Activated T-helper 2 cell treated with anti-CD3 and anti-CD28 coated beads, Interferon-gamma antibody, Interleukin-2, Interleukin-4, amounts not matched to agents 10 μg/mL and 5 μg/mL and 100 μg/mL, durations not matched to agents 14 hours and 24 hours and 36 hours (primary cell): ENCODE data around the gene FDXACB1. TPM values are rescaled to one million over a fixed set of nuclear protein-coding genes. Genes with fewer than 3 reads are reported as not detected.

Source experiments
- DNase-seq: peaks from one replicate; pipeline ENCODE4 v3.0.0; 2021; ENCODE audit warnings: low spot score
- H3K27ac Mint-ChIP-seq: one replicate; pipeline ENCODE4 v1.8.0; 2021; ENCODE audit warnings: mixed read lengths
- H3K27me3 Mint-ChIP-seq: one replicate; pipeline ENCODE4 v1.8.0; 2021; ENCODE audit warnings: low read depth, mixed read lengths
- H3K36me3 Mint-ChIP-seq: one replicate; pipeline ENCODE4 v1.8.0; 2021; ENCODE audit warnings: low read depth, mixed read lengths
- H3K4me1 Mint-ChIP-seq: one replicate; pipeline ENCODE4 v1.8.0; 2021; ENCODE audit warnings: low read depth, mixed read lengths
- H3K4me3 Mint-ChIP-seq: one replicate; pipeline ENCODE4 v1.8.0; 2021; ENCODE audit warnings: low read depth, mild to moderate bottlenecking, moderate library complexity, mixed read lengths
- H3K9me3 Mint-ChIP-seq: one replicate; pipeline ENCODE4 v1.8.0; 2021; ENCODE audit warnings: mixed read lengths
- intact Hi-C: fragments of 100-400 bp; cut with micrococcal nuclease; formaldehyde crosslinking; loops from one replicate; pipeline ENCODE4 v1.15.1; 2023
- total RNA-seq: library from RNA; stranded (reverse); gene quantifications from 2 replicates; pipeline ENCODE4 v1.2.3, GENCODE V29; 2022

The FDXACB1 gene
- total RNA-seq, 1 donor from 2014 or later: 8.2 TPM

DNA sequence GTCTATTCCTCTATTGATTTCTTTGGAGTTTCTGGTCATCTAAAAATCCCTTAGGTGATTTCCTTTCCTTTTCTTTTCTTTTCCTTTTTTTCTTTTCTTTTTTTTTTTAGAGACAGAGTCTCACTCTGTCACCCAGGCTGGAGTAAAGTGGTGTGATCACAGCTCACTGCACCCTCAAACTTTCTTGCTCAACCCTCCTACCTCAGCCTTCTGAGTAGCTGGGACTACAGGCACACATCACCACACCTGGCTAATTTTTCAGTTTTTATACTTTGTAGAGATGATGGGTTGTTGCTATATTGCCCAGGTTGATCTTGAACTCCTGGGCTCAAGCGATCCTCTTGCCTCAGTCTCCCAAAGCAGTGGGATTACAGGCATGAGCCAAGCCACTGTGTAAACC, 37.8 kb upstream of the FDXACB1 start:
- DNase-seq: no peak
- no peak overlapping the region for H3K4me3 Mint-ChIP-seq
- no peaks in the 10 kb centered on the region for H3K9me3 Mint-ChIP-seq
- no peak overlapping the region for H3K27ac Mint-ChIP-seq
- intact Hi-C loops: no loop called here
- no peaks in the 10 kb centered on the region for H3K4me1 Mint-ChIP-seq
- no peaks in the 10 kb centered on the region for H3K36me3 Mint-ChIP-seq
- peaks cover 33% of the 10 kb centered on the region for H3K27me3 Mint-ChIP-seq

DNA sequence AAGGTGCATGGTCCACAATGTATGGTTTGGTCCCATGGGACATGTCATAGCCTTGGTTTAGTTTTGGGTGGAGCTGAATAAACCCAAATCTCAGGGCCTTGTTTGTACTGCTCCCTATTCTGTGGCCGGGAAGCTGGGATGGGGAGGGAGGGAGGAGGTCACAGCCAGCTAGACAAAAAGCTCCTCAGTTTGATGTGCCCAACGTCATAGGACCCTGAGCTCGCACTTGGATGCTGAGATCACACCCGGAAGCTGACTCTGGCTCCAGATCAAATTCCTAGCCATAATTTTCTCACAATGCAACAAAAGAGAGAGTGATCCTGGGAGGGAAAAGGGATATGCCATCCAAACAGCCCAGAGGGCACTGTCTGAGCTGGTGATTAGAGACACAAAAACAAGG, 35.0 kb upstream of the FDXACB1 start:
- no peak overlapping the region for H3K4me3 Mint-ChIP-seq
- peaks cover 37% of the 10 kb centered on the region for H3K27me3 Mint-ChIP-seq
- H3K4me1 Mint-ChIP-seq: no peaks in the 10 kb centered on the region
- intact Hi-C loops: no loop called here
- no peaks in the 10 kb centered on the region for H3K9me3 Mint-ChIP-seq
- no peak for DNase-seq
- no peak overlapping the region for H3K27ac Mint-ChIP-seq
- no peaks in the 10 kb centered on the region for H3K36me3 Mint-ChIP-seq

DNA sequence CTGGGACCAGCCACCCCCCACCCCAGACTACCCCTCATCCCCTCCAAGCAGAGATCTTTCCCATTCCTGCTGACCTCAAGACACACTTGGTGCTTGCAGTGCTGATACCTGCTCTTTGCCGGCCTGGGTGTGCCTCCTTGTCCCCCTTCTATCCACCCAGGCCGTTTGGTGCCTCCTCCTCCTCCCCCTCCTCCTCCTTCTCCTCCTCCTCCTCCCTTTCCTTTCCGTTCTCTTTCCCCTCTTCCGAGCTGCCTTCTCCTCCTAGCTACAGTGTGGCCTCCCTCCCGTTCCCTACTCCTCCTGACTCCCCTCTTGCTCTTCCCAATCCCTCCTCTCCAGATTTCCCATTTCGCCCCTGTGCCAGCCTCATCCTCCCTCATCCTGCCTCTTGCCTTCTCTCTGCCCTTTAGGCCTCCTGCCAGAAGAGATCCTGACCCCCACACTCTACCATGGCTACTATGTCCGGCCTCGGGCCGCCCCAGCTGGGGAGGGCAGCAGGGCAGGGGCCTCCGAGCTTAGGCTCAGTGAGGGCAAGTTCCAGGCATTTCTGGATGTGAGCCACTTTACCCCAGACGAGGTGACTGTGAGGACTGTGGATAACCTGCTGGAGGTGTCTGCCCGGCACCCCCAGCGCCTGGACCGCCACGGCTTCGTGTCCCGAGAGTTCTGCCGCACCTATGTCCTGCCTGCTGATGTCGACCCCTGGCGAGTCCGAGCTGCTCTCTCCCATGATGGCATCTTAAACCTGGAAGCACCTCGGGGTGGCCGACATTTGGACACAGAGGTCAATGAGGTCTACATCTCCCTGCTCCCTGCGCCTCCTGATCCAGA, 34.3 kb upstream of the FDXACB1 start:
- no peaks in the 10 kb centered on the region for H3K36me3 Mint-ChIP-seq
- no peaks in the 10 kb centered on the region for H3K9me3 Mint-ChIP-seq
- intact Hi-C loops: no loop called here
- no peaks in the 10 kb centered on the region for H3K4me1 Mint-ChIP-seq
- no peak for DNase-seq
- H3K4me3 Mint-ChIP-seq: no peak overlapping the region
- peaks cover 37% of the 10 kb centered on the region for H3K27me3 Mint-ChIP-seq
- H3K27ac Mint-ChIP-seq: no peak overlapping the region

DNA sequence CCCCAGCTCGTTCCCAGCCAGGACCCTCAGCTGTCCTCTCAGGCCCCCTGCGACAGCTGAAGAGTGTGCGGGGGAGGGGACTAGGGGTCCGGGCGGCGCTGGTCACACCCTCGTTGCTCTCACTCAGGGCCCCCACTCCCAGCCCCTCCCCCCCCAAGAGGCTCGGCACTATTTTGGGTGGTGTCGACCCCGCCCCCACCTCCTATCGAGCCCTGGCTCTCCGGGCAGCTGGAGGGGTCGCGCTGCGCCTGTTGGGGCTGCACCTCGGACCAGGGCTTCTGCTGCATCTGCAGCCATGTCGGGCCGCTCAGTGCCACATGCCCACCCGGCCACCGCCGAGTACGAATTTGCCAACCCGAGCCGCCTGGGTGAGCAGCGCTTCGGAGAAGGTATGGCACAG, 33.6 kb upstream of the FDXACB1 start, which contains the start of gene HSPB2:
Gene HSPB2 (plus strand): TSS at position 200 of the 400 bp plus-strand sequence. CDS start 96 bp downstream, at position 296.
- H3K9me3 Mint-ChIP-seq: no peaks in the 10 kb centered on the region
- H3K27me3 Mint-ChIP-seq: peaks cover 37% of the 10 kb centered on the region
- H3K27ac Mint-ChIP-seq: no peak within 1 kb of the TSS
- no peaks in the 10 kb centered on the region for H3K36me3 Mint-ChIP-seq
- H3K4me3 Mint-ChIP-seq: no peak within 1 kb of the TSS
- intact Hi-C loops: no loop called here
- H3K4me1 Mint-ChIP-seq: no peaks in the 10 kb centered on the region
- DNase-seq: no peak

DNA sequence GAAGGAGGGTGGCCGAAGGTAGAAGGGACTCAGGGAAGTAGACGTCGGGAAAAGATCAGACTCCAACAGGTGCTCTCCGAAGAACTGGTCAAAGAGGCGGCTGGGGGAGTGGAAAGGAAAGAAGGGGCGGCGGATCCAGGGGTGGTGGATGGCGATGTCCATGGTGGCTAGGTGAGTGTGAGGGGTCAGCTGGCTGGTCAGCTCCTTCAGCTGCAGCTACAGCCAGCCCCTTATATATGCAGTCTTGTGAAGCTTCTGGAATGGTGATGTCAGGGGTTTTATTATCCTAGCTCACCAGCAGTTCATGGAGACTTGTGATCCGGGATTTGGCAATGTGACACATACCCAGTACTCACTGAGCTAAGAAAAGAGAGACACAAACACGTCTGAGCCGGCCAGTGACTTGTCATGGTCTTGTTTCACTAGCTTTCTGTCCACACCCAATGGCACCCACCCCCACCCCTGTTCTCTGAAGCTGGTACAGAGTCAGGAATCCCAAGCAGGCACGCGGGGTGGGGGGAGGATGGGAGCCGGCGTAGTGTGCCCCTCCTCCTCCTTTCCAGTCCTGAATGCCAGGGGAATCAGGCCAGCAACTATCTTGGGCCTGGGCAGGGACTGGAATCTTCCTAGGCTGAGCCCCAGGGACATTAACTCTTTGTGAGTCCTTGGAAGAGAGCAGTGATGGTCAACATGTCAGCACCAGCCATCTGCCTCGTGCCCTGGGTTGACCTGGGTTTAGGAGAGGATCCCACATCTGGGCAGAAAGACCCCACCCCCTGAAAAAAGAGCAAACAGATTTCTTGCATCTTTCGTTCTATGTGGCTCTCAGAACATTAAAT, 32.8 kb upstream of the FDXACB1 start, which contains the start of gene CRYAB:
Gene CRYAB (minus strand): TSS at position 208 of the 839 bp plus-strand sequence. CDS start 46 bp downstream, at position 162.
- H3K36me3 Mint-ChIP-seq: no peaks in the 10 kb centered on the region
- no peaks in the 10 kb centered on the region for H3K4me1 Mint-ChIP-seq
- intact Hi-C loops: no loop called here
- H3K27ac Mint-ChIP-seq: no peak within 1 kb of the TSS
- H3K9me3 Mint-ChIP-seq: no peaks in the 10 kb centered on the region
- peaks cover 35% of the 10 kb centered on the region for H3K27me3 Mint-ChIP-seq
- DNase-seq: no peak
- H3K4me3 Mint-ChIP-seq: no peak within 1 kb of the TSS

DNA sequence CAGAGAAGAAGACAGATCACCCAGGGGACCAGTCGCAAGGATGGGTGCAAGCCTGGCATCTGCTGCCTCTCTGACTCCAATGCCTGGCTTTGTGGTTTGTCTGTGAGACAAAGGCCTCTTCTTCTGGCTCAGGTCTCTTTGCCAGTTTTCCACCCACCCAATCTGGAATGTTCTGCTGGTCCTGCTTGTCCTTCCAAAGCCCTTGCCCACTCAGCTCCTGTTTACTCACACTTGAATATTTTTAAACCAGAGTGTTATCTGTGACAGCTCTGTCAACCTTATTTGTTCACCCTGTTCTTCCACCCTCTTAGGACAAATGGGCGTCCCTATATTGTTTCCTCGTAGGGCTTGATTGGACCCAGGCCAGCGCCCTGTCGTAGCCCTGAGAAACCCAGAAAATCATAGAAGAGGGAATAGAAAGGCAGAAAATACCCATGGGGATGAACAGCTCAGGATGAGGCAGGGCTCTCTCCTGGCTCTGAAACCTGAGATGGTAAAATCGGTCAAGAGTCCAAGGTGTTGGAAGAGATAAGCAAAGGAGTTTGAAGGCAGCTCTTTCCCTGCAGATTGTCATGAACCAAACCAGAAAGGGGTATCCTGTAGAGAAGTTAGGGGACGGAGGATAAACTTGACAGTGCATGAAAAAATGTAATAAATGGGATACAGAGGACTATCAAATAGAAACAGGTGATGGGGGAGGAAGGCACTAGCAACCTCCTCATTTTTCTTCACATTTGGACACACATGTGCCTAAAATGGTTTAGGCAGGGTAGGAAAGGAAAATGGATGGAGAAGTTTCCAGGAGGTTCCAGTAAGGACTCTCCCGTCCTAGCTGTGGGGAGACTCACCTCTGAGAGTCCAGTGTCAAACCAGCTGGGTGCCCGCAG, 32.0 kb upstream of the FDXACB1 start:
- intact Hi-C loops: no loop called here
- H3K36me3 Mint-ChIP-seq: no peaks in the 10 kb centered on the region
- no peak for DNase-seq
- no peak overlapping the region for H3K27ac Mint-ChIP-seq
- H3K4me1 Mint-ChIP-seq: peaks cover 2% of the 10 kb centered on the region
- H3K27me3 Mint-ChIP-seq: peaks cover 26% of the 10 kb centered on the region
- no peaks in the 10 kb centered on the region for H3K9me3 Mint-ChIP-seq
- no peak overlapping the region for H3K4me3 Mint-ChIP-seq

DNA sequence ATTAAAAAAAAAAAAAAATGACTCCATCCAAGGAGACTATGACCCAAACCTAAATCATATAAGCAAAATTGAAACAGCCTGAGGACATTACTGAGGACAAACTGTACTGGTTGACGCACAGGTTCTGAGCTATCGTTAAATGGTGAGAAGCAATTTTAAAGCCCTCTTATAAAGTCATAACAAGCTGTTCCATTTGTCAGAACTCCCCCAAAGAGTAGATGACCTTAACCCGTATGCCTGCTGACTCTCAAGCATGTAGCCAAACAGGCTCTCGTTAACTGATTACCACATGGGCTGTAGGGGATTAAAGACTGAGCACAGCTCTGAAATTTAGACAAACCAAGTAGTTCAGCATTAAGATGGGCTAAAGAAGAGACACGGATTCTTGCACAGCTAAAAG, 30.4 kb upstream of the FDXACB1 start:
- peaks cover 2% of the 10 kb centered on the region for H3K4me1 Mint-ChIP-seq
- H3K4me3 Mint-ChIP-seq: no peak overlapping the region
- no peak for DNase-seq
- H3K9me3 Mint-ChIP-seq: no peaks in the 10 kb centered on the region
- H3K27ac Mint-ChIP-seq: no peak overlapping the region
- H3K27me3 Mint-ChIP-seq: peaks cover 28% of the 10 kb centered on the region
- intact Hi-C loops: no loop called here
- no peaks in the 10 kb centered on the region for H3K36me3 Mint-ChIP-seq

DNA sequence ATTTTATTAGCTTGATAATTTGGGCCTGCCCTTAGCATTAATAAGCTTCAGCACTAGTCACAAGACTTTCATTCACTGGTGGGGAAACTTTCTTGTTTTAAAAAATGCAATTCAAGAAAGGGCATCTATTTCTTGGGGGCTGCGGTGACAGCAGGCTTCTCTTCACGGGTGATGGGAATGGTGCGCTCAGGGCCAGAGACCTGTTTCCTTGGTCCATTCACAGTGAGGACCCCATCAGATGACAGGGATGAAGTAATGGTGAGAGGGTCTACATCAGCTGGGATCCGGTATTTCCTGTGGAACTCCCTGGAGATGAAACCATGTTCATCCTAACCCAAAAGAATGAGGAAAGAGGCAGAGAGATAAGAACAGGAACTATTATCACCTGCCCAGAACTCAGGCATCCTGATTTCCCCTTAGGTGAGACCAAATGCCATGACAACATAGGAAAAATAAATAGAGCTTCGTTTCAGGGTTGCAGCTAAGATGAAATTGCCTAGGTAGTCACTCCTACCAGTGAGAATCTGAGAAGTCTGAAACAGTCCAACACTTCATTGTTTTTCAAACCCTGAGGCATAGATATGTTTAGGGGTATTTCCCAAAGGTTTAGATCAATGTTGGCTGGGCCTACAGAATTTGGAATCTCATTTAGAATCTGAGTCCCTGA, 29.8 kb upstream of the FDXACB1 start:
- no peaks in the 10 kb centered on the region for H3K9me3 Mint-ChIP-seq
- intact Hi-C loops: no loop called here
- H3K4me1 Mint-ChIP-seq: peaks cover 2% of the 10 kb centered on the region
- no peak overlapping the region for H3K4me3 Mint-ChIP-seq
- H3K27ac Mint-ChIP-seq: no peak overlapping the region
- no peak for DNase-seq
- peaks cover 28% of the 10 kb centered on the region for H3K27me3 Mint-ChIP-seq
- no peaks in the 10 kb centered on the region for H3K36me3 Mint-ChIP-seq

DNA sequence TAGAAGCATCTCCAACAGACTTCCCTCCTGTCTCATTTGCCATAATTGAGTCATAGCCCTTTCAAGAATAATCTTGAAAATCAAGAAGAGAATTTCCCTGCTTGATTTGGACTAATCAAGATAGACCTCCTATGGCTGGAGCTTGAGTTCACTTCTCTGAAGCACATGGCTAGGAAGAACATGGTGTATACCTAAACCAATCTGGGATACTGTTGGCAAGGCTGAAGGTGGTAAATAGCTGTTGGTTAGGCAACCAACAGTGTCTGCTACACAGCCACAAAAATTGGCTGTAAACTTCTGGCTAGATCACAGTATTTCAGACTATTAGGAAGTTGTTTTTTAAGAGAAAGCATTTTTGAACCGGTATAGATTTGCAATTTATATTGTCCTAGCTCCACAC, 27.7 kb upstream of the FDXACB1 start:
- DNase-seq: no peak
- H3K27me3 Mint-ChIP-seq: peaks cover 31% of the 10 kb centered on the region
- H3K4me3 Mint-ChIP-seq: no peak overlapping the region
- no peak overlapping the region for H3K27ac Mint-ChIP-seq
- peaks cover 2% of the 10 kb centered on the region for H3K4me1 Mint-ChIP-seq
- H3K36me3 Mint-ChIP-seq: no peaks in the 10 kb centered on the region
- intact Hi-C loops: no loop called here
- no peaks in the 10 kb centered on the region for H3K9me3 Mint-ChIP-seq

DNA sequence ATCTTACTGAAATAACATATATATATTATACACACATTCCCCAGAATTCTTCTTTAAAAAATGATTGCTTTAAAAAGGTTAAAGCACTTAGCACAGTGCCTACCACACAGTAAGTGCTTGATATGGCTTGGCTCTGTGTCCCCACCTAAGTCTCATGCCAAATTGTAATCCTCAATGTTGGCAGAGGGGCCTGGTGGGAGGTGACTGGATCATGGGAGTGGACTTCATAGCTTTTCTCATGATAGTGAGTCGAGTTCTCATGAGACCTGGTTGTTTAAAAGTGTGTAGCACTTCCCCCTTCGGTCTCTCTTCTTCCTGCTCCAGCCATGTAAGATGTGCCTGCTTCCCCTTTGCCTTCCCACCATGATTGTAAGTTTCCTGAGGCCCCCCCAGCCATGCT, 26.4 kb upstream of the FDXACB1 start:
- intact Hi-C loops: no loop called here
- Mint-ChIP-seq H3K4me3 (no peak overlapping the region), H3K4me1 (peaks cover 2% of the 10 kb centered on the region), H3K27me3 (peaks cover 24% of the 10 kb centered on the region), H3K27ac (no peak overlapping the region), H3K36me3 (no peaks in the 10 kb centered on the region), H3K9me3 (no peaks in the 10 kb centered on the region)
- DNase-seq: no peak

DNA sequence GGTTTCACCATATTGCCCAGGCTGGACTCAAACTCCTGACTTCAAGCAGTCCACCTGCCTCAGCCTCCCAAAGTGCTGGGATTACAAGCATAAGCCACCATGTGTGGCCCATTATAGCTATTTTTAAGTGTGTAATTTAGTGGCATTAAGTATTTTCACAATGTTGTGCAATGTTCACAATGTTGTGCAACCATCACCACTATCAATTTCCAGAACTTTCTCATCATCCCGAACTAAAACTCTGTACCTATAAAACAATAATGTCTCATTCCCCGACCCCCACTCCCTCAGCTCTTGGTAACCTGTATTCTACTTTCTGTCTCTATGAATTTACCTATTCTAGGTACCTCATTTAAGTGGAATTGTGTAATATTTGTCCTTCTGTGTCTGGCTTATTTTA, 7.9 kb upstream of the FDXACB1 start:
- Mint-ChIP-seq H3K27me3 (no peaks in the 10 kb centered on the region), H3K36me3 (no peaks in the 10 kb centered on the region), H3K4me3 (no peak overlapping the region), H3K9me3 (no peaks in the 10 kb centered on the region), H3K27ac (no peak overlapping the region), H3K4me1 (no peaks in the 10 kb centered on the region)
- intact Hi-C loops: no loop called here
- no peak for DNase-seq

DNA sequence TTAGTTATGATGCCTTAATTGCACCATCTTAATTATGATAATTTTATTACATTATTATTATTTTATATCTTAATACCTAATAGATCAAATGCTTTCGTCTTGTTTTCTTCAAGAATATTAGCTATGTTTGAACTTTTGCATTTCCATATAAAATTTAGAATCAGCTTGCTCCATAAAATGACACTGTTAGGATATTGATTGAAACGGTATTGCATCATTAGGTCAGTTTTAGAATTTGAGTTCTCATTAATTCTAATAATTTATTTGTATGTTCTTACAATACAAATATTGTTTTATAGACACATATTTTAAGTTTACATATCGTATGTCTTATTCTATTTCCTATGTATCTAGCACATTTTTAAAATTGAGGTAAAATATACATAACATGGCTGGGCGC, 7.1 kb upstream of the FDXACB1 start:
- H3K4me3 Mint-ChIP-seq: no peak overlapping the region
- intact Hi-C loops: no loop called here
- no peak overlapping the region for H3K27ac Mint-ChIP-seq
- no peaks in the 10 kb centered on the region for H3K4me1 Mint-ChIP-seq
- H3K9me3 Mint-ChIP-seq: no peaks in the 10 kb centered on the region
- no peaks in the 10 kb centered on the region for H3K27me3 Mint-ChIP-seq
- DNase-seq: no peak
- no peaks in the 10 kb centered on the region for H3K36me3 Mint-ChIP-seq
